Prostate gland (tissue), 2 donors: ENCODE measurements around the gene RAD51B. TPM values are rescaled to one million over a fixed set of nuclear protein-coding genes. Genes with fewer than 3 reads are reported as not detected.

Experiments
- DNase-seq: peaks from one replicate; pipeline ENCODE4 v3.0.0-alpha.2; 2019; ENCODE audit warnings: low spot score
- H3K27ac ChIP-seq, 2 donors: fragments of 200-600 bp; sonication (generic); 2 replicates each; pipeline ENCODE4 v1.5.1; 2017 to 2019
- H3K27me3 ChIP-seq: fragments of 200-600 bp; sonication (generic); replicated peaks from 2 replicates; pipeline ENCODE4 v1.5.1; 2019; ENCODE audit not compliant: insufficient read depth
- H3K36me3 ChIP-seq, 2 donors: fragments of 200-600 bp; sonication (generic); 1 replicate in 1 of 2; 2 replicates in 1 of 2; pipeline versions ENCODE4 v1.5.1 to v1.8.1; 2017 to 2019
- H3K4me1 ChIP-seq: fragments of 200-600 bp; sonication (generic); replicated peaks from 2 replicates; pipeline ENCODE4 v1.5.1; 2019
- H3K4me3 ChIP-seq, 2 donors: fragments of 200-600 bp; sonication (generic); 2 replicates each; pipeline ENCODE4 v1.5.1; 2017 to 2019
- H3K9me3 ChIP-seq: fragments of 200-600 bp; sonication (generic); 2 replicates; pipeline ENCODE4 v1.5.1; 2017
- CTCF ChIP-seq, 4 experiments: fragments of 200-600 bp in 2 of 4; fragments of 450-650 bp in 2 of 4; sonication (generic) in 2 of 4; IDR thresholded peaks; 1 replicate in 3 of 4; 2 replicates in 1 of 4; pipeline ENCODE4 v1.5.1; 2016 to 2019; ENCODE audit warnings: antibody characterized with exemption in 4 of 4, mild to moderate bottlenecking in 2 of 4, moderate library complexity in 2 of 4
- POLR2A ChIP-seq: fragments of 450-650 bp; IDR thresholded peaks from one replicate; pipeline ENCODE4 v1.6.1; 2016; ENCODE audit warnings: antibody characterized with exemption, mild to moderate bottlenecking
- POLR2AphosphoS5 ChIP-seq: sonication (generic); formaldehyde crosslinking; IDR thresholded peaks from one replicate; pipeline ENCODE4 v1.6.1; 2017; ENCODE audit warnings: antibody characterized with exemption
- WGBS: methylation state at CpG from one replicate; pipeline ENCODE4 v1.1.5; 2018; 5-methylcytosine and 5-hydroxymethylcytosine counted together
- intact Hi-C: fragments of 100-400 bp; cut with DNase I; formaldehyde crosslinking; loops from one replicate; pipeline ENCODE4 v1.14.2; 2022
- total RNA-seq, 2 donors: library from RNA; depleted of rRNA; stranded (reverse); fragments of >200 nt; gene quantifications; one replicate each; pipeline ENCODE4 v1.1.0, GENCODE V29; 2016

The RAD51B gene
- total RNA-seq, 2 donors from 2014 or later, result 14.9 to 35.8 TPM

- intact Hi-C loops, result no loop called here
- no peaks in the 10 kb centered on the region for H3K27me3 ChIP-seq
- no peak overlapping the region for H3K4me3 ChIP-seq
- H3K4me1 ChIP-seq, result no peaks in the 10 kb centered on the region
- 85% methylated on average over 4 of the region's 4 CpGs for WGBS
- DNase-seq, result no peak
- no peaks in the 10 kb centered on the region for H3K9me3 ChIP-seq
- no peaks in the 10 kb centered on the region for H3K36me3 ChIP-seq
- no peak for TF ChIP-seq POLR2AphosphoS5
- no peak for TF ChIP-seq CTCF (IDR thresholded peaks at IDR 0.05)
- no peak for TF ChIP-seq POLR2A
- no peak overlapping the region for H3K27ac ChIP-seq
Observed at GRCh38 chr14:68109132-68109900, 289.7 kb downstream of the RAD51B start.

DNA sequence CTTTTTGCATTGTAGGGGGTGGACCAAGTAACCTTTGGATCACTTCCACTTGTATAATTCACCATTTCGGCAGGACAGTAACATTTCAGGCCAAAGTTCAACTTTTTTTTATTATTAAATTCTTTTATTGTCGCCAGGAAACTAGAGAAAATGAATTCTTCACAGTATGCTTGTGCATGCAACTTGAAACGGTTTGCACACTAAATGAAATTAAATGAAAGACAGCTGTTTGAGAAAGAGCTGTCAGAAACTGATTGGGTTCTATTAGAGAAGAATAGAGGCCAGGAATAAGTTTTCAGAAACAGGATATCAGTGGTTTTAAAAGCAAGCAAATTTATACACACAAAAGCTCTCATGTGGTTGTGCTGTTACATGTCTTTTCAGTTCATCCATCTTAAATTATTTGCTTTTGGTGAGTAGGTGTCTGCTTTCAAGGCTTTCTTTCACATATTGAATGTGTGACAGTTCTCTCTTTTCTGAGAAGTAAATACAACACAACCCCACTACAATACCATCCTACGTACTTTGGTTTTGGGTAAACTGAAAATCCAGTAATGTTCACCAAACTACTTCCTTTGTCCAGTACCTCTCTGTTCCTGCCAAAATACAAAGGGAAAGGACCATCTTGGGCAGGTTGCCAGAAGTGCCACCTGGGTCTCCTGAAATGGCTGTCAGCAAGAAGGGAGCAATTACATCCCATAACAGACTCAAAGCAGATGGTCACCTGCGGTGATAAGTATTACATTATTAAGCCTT lies 291.7 kb downstream of the RAD51B start:
- no peaks in the 10 kb centered on the region for H3K27me3 ChIP-seq
- no peak for DNase-seq
- WGBS, result 38% methylated on average over 5 of the region's 5 CpGs

GRCh38 chr14:68111853-68112270 lies 292.3 kb downstream of the RAD51B start:
- WGBS, result 68% methylated on average over 2 of the region's 2 CpGs
- Histone ChIP-seq H3K27ac (no peak overlapping the region), H3K4me3 (no peak overlapping the region), H3K4me1 (no peaks in the 10 kb centered on the region), H3K9me3 (no peaks in the 10 kb centered on the region), H3K36me3 (no peaks in the 10 kb centered on the region), H3K27me3 (no peaks in the 10 kb centered on the region)
- no peak for DNase-seq
- intact Hi-C loops, result no loop called here
- TF ChIP-seq POLR2AphosphoS5, result no peak
- no peak for TF ChIP-seq POLR2A
- TF ChIP-seq CTCF (IDR thresholded peaks at IDR 0.05), result no peak

More for the DNA sequence above, 291.7 kb downstream of the RAD51B start:
- H3K27ac ChIP-seq, result no peak overlapping the region
- no peaks in the 10 kb centered on the region for H3K9me3 ChIP-seq
- intact Hi-C loops, result no loop called here
- no peak overlapping the region for H3K4me3 ChIP-seq
- H3K4me1 ChIP-seq, result no peaks in the 10 kb centered on the region
- no peaks in the 10 kb centered on the region for H3K36me3 ChIP-seq
- TF ChIP-seq POLR2AphosphoS5, result no peak
- no peak for TF ChIP-seq POLR2A
- TF ChIP-seq CTCF (IDR thresholded peaks at IDR 0.05), result no peak

- TF ChIP-seq POLR2AphosphoS5, result no peak
- no peak for TF ChIP-seq CTCF (IDR thresholded peaks at IDR 0.05)
- no peak for TF ChIP-seq POLR2A
Observed at GRCh38 chr14:68112442-68112841, 292.9 kb downstream of the RAD51B start.

More at GRCh38 chr14:68112442-68112841, 292.9 kb downstream of the RAD51B start:
- intact Hi-C loops, result no loop called here
- Histone ChIP-seq H3K4me1 (no peaks in the 10 kb centered on the region), H3K36me3 (no peaks in the 10 kb centered on the region), H3K4me3 (no peak overlapping the region), H3K27me3 (no peaks in the 10 kb centered on the region), H3K9me3 (no peaks in the 10 kb centered on the region), H3K27ac (no peak overlapping the region)
- no peak for DNase-seq
- WGBS, result 100% methylated on average over 1 of the region's 1 CpG
